CD4-positive, alpha-beta T cell (primary cell): ENCODE measurements around the gene TMEM106C. TPM values are rescaled to one million over a fixed set of nuclear protein-coding genes. Genes with fewer than 3 reads are reported as not detected.

Source experiments
- ATAC-seq: fragments of 200-7000 bp; cut with Tn5 transposase; one replicate; pipeline ENCODE4 v1.10.0; 2022; ENCODE audit warnings: mild to moderate bottlenecking; ENCODE audit not compliant: poor library complexity
- CTCF ChIA-PET: fragments of 350-600 bp; sonication (Branson Sonifier 250); formaldehyde crosslinking; loops from one replicate; lab custom pipeline; 2021; ENCODE audit warnings: antibody characterized with exemption, inconsistent platforms; lab: Charles Lee
- POLR2A ChIA-PET: fragments of 350-600 bp; sonication (Branson Sonifier 250); formaldehyde crosslinking; loops from one replicate; lab custom pipeline; 2021; ENCODE audit warnings: antibody characterized with exemption, inconsistent platforms; lab: Charles Lee
- DNase-seq, 14 experiments: peaks; one replicate each; pipeline ENCODE4 v3.0.0-alpha.2; 2013 to 2020; ENCODE audit warnings: mixed read lengths in 2 of 14
- H3K27ac ChIP-seq, 2 donors: one replicate each; pipeline versions ENCODE4 v1.5.1 to v1.7.0; 2013; ENCODE audit warnings: low read length in 2 of 2, low read depth in 1 of 2, mild to moderate bottlenecking in 1 of 2
- H3K27me3 ChIP-seq, 2 experiments: 1 replicate in 1 of 2; 2 replicates in 1 of 2; pipeline versions ENCODE4 v1.6.1 to v1.7.0; 2013; ENCODE audit warnings: low read length in 2 of 2, control low read depth in 1 of 2, mild to moderate bottlenecking in 1 of 2, moderate library complexity in 1 of 2; ENCODE audit not compliant: insufficient read depth in 2 of 2, control insufficient read depth in 1 of 2
- H3K36me3 ChIP-seq: one replicate; pipeline ENCODE4 v1.6.1; 2013; ENCODE audit warnings: low read length, control low read depth; ENCODE audit not compliant: insufficient read depth
- H3K4me1 ChIP-seq: one replicate; pipeline ENCODE4 v1.6.1; 2013; ENCODE audit warnings: low read length, control low read depth; ENCODE audit not compliant: insufficient read depth
- H3K4me3 ChIP-seq: one replicate; pipeline ENCODE4 v1.5.1; 2013; ENCODE audit warnings: mild to moderate bottlenecking, low read length, moderate library complexity
- H3K9me3 ChIP-seq, 2 experiments: 1 replicate in 1 of 2; 2 replicates in 1 of 2; pipeline versions ENCODE4 v1.6.1 to v1.7.0; 2013; ENCODE audit warnings: low read length in 2 of 2, mild to moderate bottlenecking in 2 of 2, control low read depth in 1 of 2, moderate library complexity in 1 of 2; ENCODE audit not compliant: control insufficient read depth in 1 of 2, insufficient read depth in 1 of 2
- H3K27ac Mint-ChIP-seq: one replicate; pipeline ENCODE4 v1.8.0; 2020; ENCODE audit warnings: mixed read lengths
- H3K27me3 Mint-ChIP-seq: one replicate; pipeline ENCODE4 v1.8.0; 2021; ENCODE audit warnings: mixed read lengths
- H3K36me3 Mint-ChIP-seq: one replicate; pipeline ENCODE4 v1.8.0; 2021; ENCODE audit warnings: low read depth, mixed read lengths
- H3K4me1 Mint-ChIP-seq: one replicate; pipeline ENCODE4 v1.8.0; 2021; ENCODE audit warnings: low read depth, mixed read lengths
- H3K4me3 Mint-ChIP-seq: one replicate; pipeline ENCODE4 v1.8.0; 2020; ENCODE audit warnings: mild to moderate bottlenecking, mixed read lengths
- H3K9me3 Mint-ChIP-seq: one replicate; pipeline ENCODE4 v1.8.0; 2020; ENCODE audit warnings: mixed read lengths
- CTCF ChIP-seq: fragments of 200-600 bp; IDR thresholded peaks from one replicate; pipeline ENCODE4 v1.8.0; 2022; ENCODE audit warnings: antibody characterized with exemption, mild to moderate bottlenecking
- intact Hi-C, 2 experiments: fragments of 100-400 bp; cut with DNase I in 1 of 2; cut with micrococcal nuclease in 1 of 2; formaldehyde crosslinking; loops; one replicate each; pipeline versions ENCODE4 v1.15.1 to v1.9.0; 2023 to 2025; cut with DNase I, micrococcal nuclease
- total RNA-seq, 174 experiments: library from RNA in 2 of 174; stranded (reverse) in 2 of 174; gene quantifications; one replicate each; pipeline ENCODE4 v1.2.3 and lab custom pipeline; 2021 to 2026

The TMEM106C gene
- total RNA-seq, 2 experiments from 2014 or later = 17.4 to 20.3 TPM

GRCh38 chr12:47987411-47988072 lies 24.1 kb downstream of the TMEM106C start:
- ATAC-seq (no peak), DNase-seq (no peak)
- Mint-ChIP-seq H3K27me3 (peaks cover 3% of the 10 kb centered on the region), H3K9me3 (no peaks in the 10 kb centered on the region), H3K4me1 (peaks cover 18% of the 10 kb centered on the region), H3K4me3 (no peak overlapping the region), H3K36me3 (no peaks in the 10 kb centered on the region), H3K27ac (no peak overlapping the region)
- peaks cover 28% of the 10 kb centered on the region for H3K4me1 ChIP-seq
- H3K9me3 ChIP-seq = no peaks in the 10 kb centered on the region
- no peak overlapping the region for H3K27ac ChIP-seq
- TF ChIP-seq CTCF = no peak
- CTCF ChIA-PET = no interaction called here
- intact Hi-C loops = no loop called here
- no peak overlapping the region for H3K4me3 ChIP-seq
- H3K36me3 ChIP-seq = no peaks in the 10 kb centered on the region
- POLR2A ChIA-PET = interaction anchor here (0.6 kb wide), 1 partner anchor 64 kb away, joined by 3 read pairs; no protein-coding TSS in a partner anchor
- no peaks in the 10 kb centered on the region for H3K27me3 ChIP-seq

GRCh38 chr12:47988073-47989022 lies 25.0 kb downstream of the TMEM106C start:
- H3K27ac ChIP-seq = no peak overlapping the region
- H3K27ac Mint-ChIP-seq = no peak overlapping the region
- no peak for TF ChIP-seq CTCF
- H3K27me3 ChIP-seq = no peaks in the 10 kb centered on the region
- no peaks in the 10 kb centered on the region for H3K36me3 Mint-ChIP-seq
- peaks cover 18% of the 10 kb centered on the region for H3K4me1 Mint-ChIP-seq
- H3K4me3 ChIP-seq = no peak overlapping the region
- POLR2A ChIA-PET = interaction anchor here (0.6 kb wide), 1 partner anchor 63 kb away, joined by 3 read pairs; no protein-coding TSS in a partner anchor
- no peaks in the 10 kb centered on the region for H3K9me3 Mint-ChIP-seq
- no peak overlapping the region for H3K4me3 Mint-ChIP-seq
- DNase-seq (no peak), ATAC-seq (no peak)
- intact Hi-C loops = no loop called here
- no peaks in the 10 kb centered on the region for H3K9me3 ChIP-seq
- CTCF ChIA-PET = no interaction called here
- no peaks in the 10 kb centered on the region for H3K36me3 ChIP-seq
- H3K4me1 ChIP-seq = peaks cover 28% of the 10 kb centered on the region
- H3K27me3 Mint-ChIP-seq = peaks cover 3% of the 10 kb centered on the region

- POLR2A ChIA-PET = no interaction called here
- Mint-ChIP-seq H3K4me1 (peaks cover 18% of the 10 kb centered on the region), H3K36me3 (no peaks in the 10 kb centered on the region), H3K4me3 (no peak overlapping the region), H3K27ac (no peak overlapping the region), H3K9me3 (no peaks in the 10 kb centered on the region), H3K27me3 (peaks cover 7% of the 10 kb centered on the region)
- intact Hi-C loops = no loop called here
- Histone ChIP-seq H3K36me3 (no peaks in the 10 kb centered on the region), H3K4me3 (no peak overlapping the region), H3K4me1 (peaks cover 28% of the 10 kb centered on the region), H3K27ac (no peak overlapping the region), H3K9me3 (no peaks in the 10 kb centered on the region), H3K27me3 (no peaks in the 10 kb centered on the region)
- CTCF ChIA-PET = no interaction called here
- TF ChIP-seq CTCF = no peak
- ATAC-seq (no peak), DNase-seq (no peak)
Measured at GRCh38 chr12:47989023-47989417, 25.6 kb downstream of the TMEM106C start.
